NCI-H2107 (cell line): Measurements from ENCODE around the gene SNAPC4.
A peak's percentile ranks its signal among the peaks of the same experiment; 100 is the strongest.

Source experiments
- DNase-seq: peaks from one replicate; lab custom pipeline; 2025; lab: John Stamatoyannopoulos, UW

SNAPC4 gene, protein sequence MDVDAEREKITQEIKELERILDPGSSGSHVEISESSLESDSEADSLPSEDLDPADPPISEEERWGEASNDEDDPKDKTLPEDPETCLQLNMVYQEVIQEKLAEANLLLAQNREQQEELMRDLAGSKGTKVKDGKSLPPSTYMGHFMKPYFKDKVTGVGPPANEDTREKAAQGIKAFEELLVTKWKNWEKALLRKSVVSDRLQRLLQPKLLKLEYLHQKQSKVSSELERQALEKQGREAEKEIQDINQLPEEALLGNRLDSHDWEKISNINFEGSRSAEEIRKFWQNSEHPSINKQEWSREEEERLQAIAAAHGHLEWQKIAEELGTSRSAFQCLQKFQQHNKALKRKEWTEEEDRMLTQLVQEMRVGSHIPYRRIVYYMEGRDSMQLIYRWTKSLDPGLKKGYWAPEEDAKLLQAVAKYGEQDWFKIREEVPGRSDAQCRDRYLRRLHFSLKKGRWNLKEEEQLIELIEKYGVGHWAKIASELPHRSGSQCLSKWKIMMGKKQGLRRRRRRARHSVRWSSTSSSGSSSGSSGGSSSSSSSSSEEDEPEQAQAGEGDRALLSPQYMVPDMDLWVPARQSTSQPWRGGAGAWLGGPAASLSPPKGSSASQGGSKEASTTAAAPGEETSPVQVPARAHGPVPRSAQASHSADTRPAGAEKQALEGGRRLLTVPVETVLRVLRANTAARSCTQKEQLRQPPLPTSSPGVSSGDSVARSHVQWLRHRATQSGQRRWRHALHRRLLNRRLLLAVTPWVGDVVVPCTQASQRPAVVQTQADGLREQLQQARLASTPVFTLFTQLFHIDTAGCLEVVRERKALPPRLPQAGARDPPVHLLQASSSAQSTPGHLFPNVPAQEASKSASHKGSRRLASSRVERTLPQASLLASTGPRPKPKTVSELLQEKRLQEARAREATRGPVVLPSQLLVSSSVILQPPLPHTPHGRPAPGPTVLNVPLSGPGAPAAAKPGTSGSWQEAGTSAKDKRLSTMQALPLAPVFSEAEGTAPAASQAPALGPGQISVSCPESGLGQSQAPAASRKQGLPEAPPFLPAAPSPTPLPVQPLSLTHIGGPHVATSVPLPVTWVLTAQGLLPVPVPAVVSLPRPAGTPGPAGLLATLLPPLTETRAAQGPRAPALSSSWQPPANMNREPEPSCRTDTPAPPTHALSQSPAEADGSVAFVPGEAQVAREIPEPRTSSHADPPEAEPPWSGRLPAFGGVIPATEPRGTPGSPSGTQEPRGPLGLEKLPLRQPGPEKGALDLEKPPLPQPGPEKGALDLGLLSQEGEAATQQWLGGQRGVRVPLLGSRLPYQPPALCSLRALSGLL (N-terminal part only)

DNA sequence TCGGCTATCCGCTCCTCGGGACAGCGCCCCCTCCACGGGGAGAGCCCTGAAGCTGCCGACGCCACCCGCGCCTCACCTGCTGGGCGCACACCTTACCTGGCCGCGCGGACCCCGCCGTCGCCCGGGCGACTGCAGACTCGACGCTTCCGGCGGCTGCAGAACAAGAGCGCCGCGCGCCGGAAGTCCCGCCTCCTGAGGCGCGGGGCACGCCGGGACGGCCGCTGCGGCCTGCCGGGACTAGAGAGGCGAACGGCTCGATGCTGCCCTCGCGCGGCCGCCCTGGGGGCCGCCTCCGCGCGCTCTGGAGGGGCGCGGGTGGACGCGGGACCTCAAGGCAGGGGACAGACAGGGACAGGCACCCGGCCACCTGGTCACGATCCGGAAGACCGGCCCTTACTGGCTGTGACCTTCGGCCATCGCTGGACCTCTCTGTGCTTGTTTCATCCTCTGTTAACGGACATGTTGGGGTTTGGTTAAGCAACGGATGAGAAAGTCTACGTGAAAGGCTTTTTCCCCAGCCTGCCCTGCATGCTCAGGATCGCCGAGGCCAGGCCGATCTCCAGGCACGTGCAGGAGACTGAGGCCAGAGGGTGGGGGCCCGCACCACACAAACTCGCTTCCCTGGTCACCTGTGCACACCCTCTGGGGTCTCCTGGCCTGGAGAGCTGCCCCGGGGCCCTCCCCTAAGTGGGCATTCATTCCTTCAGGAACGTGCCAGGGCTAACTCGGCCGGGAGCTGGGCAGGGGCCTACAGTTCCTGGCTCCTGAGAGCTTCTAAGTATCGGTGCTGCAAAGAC is at the start of gene SNAPC4:
Gene SNAPC4, minus strand, starts transcription at position 133 of the 797 bp plus-strand sequence. CDS start 1,742 bp downstream, outside the sequence.
- peak; percentile 88 for DNase-seq

DNA sequence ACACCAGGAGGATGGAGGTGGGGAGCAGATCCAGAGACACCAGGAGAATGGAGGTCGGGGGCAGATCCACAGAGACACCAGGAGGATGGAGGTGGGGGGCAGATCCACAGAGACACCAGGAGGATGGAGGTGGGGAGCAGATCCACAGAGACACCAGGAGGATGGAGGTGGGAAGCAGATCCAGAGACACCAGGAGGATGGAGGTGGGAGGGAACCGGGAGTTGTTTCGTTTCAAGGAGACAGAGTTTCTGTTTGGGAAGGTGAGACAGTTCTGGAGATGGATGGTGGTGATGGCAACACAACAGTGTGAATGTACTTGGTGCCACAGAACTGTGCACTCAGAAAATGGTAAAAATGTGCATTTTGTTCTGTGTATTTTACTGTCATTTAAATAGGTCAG is 48.7 kb upstream of the SNAPC4 start:
- no peak for DNase-seq

- no peak for DNase-seq
Measured at GRCh38 chr9:136447173-136447778, 47.3 kb upstream of the SNAPC4 start.

DNA sequence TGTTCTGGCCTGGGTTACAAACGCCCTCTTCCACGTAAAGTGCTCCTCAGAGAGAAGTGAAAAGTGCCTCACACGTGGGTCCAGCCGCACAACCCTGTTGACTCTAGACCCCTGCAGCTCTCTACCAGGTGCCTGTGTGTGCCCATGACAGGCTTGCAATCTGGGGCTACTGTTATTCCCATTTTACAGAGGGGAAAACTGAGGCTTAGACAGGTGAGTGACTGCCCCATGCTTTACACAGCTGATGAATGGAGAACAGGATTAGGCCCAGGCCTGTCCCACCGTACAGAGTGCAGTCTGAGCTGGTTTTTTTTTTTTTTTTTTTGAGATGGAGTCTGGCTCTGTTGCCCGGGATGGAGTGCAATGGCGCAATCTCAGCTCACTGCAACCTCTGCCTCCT is 45.8 kb upstream of the SNAPC4 start:
- DNase-seq = no peak

DNA sequence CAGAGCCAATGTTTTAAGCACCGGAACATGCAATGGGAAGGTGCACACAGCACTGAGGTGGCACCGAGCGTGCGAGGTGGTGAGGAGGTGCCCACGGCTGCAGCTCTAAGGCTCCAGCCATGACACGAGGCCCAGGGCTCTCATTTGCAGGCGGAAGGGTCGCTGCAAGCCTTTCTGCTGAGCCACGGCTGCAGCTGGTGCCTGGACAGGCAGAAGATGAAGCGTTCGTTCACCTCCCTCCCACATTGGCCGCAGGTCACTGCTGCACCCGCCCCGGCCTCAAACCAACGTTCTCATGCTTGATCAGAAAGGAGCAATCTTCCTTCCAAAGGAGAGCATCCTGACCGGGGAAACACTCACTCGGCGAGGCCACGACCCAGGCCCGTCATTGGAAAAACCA is 44.1 kb upstream of the SNAPC4 start:
- no peak for DNase-seq

- DNase-seq = no peak
Measured at GRCh38 chr9:136443687-136444086, 43.7 kb upstream of the SNAPC4 start.

- no peak for DNase-seq
Measured at GRCh38 chr9:136443087-136443486, 43.1 kb upstream of the SNAPC4 start.

DNA sequence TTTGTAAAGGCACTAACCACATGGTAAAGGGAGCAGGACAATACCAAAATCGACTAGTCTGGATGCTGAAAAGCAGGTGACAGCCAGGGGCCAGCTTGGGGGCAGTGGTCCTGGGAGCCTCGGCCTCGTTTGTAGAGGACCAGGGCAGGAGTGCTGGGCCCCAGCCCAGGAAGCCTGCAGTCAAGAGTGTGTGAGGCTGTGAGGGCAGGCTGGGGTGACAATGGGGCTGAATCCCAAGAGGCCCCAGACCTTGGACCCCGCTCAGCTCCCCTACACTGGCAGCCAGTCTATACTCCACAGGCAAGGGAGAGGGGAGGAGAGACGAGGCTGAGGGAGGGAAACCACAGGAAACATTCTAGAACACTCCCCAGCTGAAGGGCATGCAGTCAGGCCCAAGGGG is 42.3 kb upstream of the SNAPC4 start:
- DNase-seq = no peak

DNA sequence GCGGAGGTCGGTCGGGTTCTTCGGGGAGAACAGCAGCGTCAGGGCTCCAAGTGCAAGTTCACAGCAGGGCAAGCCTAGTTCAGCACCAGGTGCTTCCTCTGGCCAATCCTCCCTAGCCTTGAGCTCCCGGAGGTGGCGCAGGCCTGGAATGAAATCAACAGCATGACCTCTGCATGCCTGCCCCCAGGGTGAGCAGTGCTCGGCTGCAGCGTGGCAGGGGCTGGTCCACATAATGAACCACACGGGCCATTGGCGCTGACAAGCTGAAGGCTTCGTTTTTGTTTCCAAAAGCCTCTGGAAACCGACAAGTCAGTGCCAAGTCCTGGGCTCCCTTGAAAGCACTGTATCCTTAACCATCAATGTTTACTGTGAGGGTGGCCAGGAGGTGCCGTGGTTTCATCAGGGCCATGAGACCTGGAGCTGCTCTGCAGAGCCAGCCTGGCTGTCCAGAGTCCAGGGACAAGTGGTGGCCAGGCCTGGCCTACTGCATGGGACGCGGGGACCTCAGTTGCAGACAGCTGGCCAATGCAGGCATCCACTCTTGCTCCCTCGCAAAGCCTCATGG is 41.8 kb upstream of the SNAPC4 start:
- DNase-seq = no peak

DNA sequence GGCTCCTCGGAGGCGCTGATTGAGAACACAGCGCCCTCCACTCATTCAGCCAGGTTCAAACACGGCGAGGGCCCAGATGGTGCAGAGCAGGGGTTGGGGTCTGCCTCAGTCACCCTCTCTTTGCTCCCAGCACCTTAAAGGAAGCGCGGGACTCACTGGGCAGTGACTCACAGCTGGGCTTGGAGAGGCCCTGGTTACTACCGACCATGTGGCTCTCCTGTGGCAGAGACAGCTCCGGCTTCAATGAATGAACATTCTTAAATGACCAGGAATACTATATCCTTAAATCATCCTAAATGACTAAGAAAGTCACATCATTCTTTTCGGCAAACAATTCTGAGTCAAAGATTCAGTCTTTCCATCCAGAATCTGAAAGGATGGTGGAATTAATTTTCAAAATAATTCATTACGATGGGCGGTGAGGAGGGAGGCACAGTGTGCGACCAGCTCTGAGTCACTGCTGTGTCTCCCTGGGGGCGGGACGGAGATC is 41.3 kb upstream of the SNAPC4 start:
- no peak for DNase-seq

DNA sequence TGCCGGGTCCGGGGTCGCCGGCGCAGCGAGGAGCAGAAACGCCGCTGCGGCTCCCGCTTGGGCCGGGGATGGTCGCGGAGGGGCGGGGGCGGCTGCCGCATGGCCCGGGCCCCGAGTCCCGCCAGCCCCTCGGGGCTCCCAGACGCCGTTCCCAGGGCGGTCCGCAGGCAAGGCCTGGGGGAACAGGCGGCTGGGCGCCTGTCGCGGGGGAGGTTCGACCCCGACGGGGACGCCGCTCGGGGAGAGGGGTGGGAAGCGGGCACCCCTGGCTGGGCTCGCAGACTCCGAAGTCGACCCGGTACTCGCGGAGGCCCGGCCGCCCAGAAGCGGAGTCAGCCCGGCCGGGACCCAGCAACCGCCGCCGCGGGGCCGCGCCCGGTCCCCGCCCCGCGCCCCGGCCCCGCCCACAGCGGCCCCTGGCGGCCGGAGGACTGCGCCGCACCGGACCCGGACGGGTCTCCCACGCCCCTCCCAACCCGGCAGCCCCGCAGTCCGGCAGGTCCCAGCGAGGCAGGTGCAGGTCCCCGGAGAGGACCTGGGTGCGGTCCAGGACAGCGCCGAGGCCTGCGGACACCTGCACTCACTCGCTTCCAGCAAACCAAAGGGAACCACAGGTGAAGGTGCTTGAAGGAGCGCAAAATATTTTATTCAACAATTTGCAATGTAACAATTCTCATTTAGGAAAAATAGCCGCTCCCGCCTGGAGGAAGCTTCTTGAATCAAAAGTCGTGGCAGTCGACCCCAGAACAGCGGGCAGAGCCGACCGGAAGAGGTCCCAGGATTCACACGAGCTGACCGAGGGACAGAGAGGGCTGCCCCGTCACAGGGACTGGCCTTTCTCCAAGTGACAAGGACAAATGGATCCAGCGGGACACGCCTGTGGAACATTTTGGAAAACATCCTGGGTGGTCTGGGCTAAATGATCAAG is 39.8 kb upstream of the SNAPC4 start, which contains the start of gene INPP5E:
Gene INPP5E, minus strand, starts transcription at position 365 of the 928 bp plus-strand sequence. CDS start 426 bp downstream, outside the sequence.
- peak; percentile 39 for DNase-seq

DNA sequence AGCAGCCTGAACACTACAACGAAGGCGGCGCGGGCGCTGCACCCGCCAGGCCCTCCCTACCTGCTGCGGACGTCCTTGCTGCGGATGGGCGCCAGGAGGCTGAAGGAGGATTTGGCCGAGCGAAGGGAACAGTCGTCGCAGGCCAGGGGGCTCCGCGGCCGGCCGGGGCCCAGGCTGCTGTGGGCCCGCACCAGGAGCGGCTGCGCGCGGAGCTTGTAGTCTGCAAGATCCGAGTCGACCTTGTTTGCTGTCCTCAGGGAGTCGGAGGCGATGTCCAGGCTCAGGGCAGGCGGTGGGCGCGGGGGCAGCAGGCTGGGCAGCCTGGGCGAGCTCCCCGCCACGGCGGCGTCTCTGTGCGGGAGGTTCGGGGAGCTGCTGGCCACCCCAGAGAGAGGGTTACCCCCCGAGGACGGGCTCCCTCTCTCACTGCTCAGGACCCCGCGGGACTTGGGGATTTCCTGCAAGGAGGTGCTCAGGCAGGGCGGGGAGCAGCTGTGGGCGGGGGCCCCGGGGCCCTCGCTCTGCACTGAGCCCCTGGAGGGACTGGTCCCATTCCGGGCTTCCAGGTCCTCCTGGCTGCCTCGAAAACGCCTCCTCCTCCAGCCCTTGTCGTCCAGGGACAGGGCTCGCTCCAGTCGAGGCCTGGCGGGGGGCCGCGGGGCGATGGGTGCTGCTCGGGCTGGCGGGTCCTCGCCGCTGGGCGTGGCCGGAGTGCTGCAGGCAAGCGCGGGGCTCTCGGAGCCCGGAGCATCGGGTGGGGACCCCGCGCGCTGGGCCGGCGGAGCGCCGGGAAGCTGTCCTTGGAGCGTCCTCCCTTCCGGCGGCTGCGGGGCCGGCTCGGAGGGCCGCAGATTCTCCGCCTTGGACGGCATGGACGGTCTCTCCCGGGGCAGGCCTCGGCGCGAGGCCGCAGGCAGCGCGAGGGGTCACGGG is 38.8 kb upstream of the SNAPC4 start:
- no peak for DNase-seq

- DNase-seq = no peak
Measured at GRCh38 chr9:136437839-136438547, 38.0 kb upstream of the SNAPC4 start.

GRCh38 chr9:136437430-136437829 is 37.5 kb upstream of the SNAPC4 start:
- DNase-seq = no peak

DNA sequence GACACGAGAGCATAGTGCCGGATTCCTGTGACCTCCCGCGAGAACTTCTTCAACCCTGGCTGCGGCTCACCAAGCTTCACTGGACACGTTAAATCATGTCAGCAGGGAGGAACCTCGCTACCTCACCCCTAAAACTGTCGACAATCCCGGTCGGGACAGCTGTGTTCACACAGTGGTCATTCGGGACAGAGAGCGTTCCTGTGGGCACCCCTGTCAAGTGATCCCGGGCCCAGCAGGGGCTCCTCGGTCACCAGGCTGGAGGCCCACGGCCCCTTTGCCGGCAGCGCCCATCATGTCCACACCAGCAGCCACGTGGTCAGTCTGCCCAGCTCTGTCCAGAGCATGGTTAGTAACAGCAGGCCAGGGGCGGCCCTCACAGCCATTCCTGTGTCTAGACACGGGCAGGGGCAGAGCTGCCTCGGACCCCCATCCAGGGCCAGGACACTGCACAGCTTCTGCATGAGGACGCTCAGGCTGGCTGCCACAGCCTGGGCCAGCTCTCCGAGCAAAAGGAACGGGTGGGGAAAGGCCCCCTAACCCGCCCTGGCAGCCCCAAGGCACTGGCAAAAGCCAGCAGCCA is 36.2 kb upstream of the SNAPC4 start:
- DNase-seq = no peak

DNA sequence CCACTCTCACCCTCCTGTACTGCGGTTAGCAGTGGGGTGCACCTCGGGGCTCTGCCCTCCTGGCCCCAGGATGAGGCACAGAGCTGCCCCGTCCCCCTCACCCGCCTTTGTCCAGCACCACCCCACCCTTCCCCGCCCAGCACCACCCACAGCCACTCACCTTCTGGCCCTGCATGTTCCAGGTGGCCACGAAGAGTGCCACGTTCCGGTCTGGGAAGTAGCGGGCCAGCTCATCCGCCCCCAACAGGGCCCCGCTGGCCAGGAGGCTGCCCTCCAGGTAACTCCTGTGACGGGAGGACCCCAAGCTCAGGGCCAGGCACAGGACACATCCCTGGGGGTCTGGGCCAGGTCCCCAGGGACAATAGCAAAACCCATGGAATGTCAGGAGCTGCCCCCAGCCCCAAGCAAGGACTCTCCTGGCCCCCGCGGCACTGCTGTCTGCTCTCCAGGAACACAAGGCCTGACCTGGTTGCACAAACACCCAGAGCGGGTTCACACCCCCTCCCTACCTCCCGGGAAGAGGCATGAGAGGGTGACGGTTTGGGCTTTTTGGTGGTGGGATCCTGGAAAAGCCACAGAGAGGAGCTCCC is 34.7 kb upstream of the SNAPC4 start:
- DNase-seq = no peak
